Kidney capillary endothelial cell (primary cell): Measurements from ENCODE around the gene FBXO47.
"Not testable (repeated sequence)": the region's sequence is repeated elsewhere in the genome, so short reads cannot be mapped to it uniquely, and the experiment has no call there.

Experiments used
- DNase-seq: peaks from one replicate; pipeline ENCODE4 v3.0.0-alpha.2; 2018; ENCODE audit warnings: low spot score

The FBXO47 gene

GRCh38 chr17:38980490-38981217 lies 13.5 kb upstream of the FBXO47 start:
- no peak for DNase-seq

- DNase-seq: no peak
These were observed 11.0 kb upstream of the FBXO47 start for GRCh38 chr17:38978180-38978579.

DNA sequence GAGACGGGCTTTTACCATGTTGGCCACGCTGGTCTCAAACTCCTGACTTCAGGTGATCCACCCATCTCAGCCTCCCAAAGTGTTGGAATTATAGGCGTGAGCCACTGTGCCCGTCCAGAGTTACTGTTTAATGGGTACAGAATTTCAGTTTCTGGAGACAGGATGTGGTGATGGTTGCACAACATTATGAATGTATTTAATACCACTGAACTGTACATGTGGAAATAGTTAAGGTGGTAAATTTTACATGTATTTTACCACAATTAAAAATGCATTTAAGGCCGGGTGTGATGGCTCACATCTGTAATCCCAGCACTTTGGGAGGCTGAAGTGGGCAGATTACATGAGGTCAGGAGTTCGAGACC lies 9.0 kb upstream of the FBXO47 start:
- DNase-seq: not testable (repeated sequence)

- DNase-seq: no peak
These were observed 3.6 kb upstream of the FBXO47 start for GRCh38 chr17:38970804-38971203.

- DNase-seq: no peak
These were observed 2.9 kb upstream of the FBXO47 start for GRCh38 chr17:38970128-38970527.

DNA sequence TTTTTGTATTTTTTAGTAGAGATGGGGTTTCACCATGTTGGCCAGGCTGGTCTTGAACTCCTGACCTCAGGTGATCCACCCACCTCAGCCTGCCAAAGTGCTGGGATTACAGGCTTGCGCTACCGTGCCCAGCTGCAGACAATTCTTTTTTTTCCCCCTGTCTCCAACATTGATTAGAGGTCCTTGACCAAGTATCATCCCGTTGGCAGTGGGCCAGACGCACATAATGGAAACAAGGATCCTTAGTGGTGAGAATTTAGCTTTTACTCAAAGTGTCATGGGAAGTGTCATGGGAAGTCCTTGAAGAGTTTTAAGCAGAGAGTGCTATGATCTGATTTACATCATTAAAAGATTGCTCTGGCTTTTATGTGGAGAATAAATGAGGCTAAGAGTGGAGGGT lies 2.1 kb upstream of the FBXO47 start:
- no peak for DNase-seq

DNA sequence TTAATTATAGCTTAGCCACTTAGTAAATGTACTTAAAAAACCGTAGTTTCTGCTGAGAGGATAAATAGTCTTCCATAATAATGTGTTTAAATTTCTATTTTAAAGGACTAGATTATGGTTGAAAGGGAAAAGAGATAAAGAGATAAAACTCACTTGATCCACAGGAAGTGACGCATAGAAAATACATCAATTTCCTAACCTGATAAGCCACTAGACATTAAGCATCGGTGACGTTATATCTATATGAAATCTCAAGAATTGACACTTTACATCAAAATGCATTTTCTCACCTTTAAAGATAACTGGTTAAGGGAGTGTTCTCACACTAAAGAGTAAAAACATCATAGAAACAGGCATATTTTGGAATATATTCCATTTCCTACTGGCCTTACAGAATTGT lies 5.8 kb downstream of the FBXO47 start:
- no peak for DNase-seq

GRCh38 chr17:38960402-38960801 lies 6.8 kb downstream of the FBXO47 start:
- DNase-seq: no peak

- DNase-seq: no peak
These were observed 7.7 kb downstream of the FBXO47 start for GRCh38 chr17:38959508-38959907.

GRCh38 chr17:38958756-38959155 lies 8.4 kb downstream of the FBXO47 start:
- no peak for DNase-seq

DNA sequence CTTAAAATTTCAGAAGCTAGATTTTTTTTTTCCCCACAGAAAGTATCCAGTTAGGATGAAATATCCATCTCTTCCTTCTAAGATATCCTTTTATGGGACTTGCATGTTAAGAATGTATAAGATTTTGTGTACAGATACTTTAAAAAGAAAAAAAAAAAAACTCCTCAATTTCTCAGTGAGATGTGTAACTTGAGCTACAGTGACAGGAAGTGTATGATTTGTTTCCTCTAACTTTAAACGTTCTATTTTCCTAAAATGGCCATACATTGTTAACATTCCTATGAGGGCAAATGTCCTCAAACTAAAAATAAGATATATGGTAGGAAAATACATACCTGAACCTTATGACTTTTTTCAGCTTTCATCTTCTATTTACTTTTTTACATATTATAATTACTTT lies 8.9 kb downstream of the FBXO47 start:
- DNase-seq: peak; percentile 11

- DNase-seq: not testable (repeated sequence)
These were observed 13.4 kb downstream of the FBXO47 start for GRCh38 chr17:38953800-38954199.

GRCh38 chr17:38947189-38947588 lies 20.0 kb downstream of the FBXO47 start:
- no peak for DNase-seq

- no peak for DNase-seq
These were observed 23.6 kb downstream of the FBXO47 start for GRCh38 chr17:38943607-38944006.

DNA sequence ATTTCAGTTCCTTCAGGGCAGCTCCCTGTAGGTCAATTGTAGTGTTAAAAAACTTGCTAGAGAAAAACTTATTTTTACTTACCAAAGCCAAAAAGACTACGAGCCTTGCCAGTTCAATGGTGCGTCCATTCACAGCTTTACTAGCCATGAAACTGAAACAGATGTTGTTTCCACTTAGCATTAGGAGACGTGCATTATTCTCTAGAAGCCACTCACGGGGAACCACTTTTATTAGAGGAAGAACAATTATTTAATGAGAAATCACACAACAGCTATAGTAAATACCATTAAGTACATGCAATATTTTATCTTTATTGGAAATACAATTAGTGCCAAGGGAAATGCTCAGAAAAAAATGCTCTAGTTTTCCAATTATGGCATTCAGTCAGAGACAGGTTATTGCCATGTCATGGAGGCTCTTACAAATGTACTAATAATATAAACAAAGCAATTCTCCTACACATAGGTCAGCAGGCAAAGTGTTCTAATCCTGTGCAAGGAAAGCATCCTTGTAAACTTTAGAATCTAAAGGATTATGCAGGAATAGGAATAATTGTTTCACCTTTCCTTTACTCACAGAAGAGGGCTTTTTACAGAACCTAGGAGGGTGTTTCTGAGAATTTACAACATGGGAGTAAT lies 24.4 kb downstream of the FBXO47 start:
- no peak for DNase-seq

DNA sequence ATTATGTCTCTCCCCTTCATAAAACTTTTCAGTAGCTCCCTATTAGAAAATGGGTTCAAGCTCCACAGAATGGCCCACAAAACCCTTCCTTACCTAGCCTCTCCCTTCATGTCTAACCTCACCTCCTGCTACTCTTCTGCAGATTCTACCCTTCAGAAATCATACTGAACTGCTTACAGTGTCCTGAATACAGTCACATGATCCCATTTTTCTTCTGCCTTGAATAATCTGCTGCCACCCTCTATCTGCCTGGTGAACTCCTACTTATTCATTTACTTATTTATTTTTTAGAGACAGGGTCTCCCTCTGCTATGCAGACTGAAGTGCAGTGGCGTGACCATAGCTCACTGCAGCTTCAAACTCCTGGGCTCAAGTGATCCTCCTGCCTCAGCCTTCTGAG lies 26.8 kb downstream of the FBXO47 start:
- no peak for DNase-seq

- no peak for DNase-seq
These were observed 27.2 kb downstream of the FBXO47 start for GRCh38 chr17:38939987-38940386.

GRCh38 chr17:38933962-38934361 lies 33.2 kb downstream of the FBXO47 start:
- not testable (repeated sequence) for DNase-seq

GRCh38 chr17:38930782-38931181 lies 36.4 kb downstream of the FBXO47 start:
- DNase-seq: not testable (repeated sequence)

GRCh38 chr17:38926293-38927070 lies 40.7 kb downstream of the FBXO47 start:
- no peak for DNase-seq

DNA sequence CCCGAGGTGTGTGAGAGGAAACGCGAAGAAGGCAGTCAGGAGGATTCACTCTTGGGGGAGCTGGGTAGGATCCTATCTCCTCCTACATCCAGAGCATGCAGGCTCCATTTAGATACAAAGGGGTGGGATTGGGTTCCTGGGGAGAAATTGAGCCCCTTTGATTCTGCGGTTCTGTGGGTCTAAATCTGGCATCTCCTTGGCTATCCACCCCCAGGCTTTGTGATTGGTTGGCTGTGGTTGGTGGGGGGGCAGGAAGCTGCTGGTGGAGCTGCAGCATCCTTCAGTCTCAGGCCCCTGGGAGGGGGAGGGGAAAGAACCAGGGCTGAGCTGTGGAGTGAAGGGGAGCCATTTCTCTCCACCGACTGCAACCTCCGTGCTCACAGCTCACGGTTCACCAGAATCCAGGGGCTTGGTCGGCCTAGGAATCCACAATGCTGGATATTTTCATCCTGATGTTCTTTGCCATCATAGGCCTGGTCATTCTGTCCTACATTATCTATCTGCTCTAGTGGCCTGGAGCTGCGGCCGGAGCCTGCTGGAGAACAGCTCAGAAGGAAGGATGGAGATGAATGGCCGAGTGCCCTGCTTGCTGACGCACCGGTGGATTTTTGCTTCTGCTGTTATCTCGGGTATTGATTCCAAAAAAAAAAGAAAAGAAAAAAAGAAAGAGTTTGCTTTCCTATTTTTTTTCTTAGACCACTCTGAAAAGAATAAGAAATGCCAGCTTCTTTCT lies 41.8 kb downstream of the FBXO47 start, which contains the start of gene LASP1NB:
Gene LASP1NB, plus strand, starts transcription at position 352 of the 733 bp plus-strand sequence.
- no peak for DNase-seq
